Adrenal gland (tissue), 12 donors: Measurements from ENCODE around the gene URM1. TPM values are rescaled to one million over a fixed set of nuclear protein-coding genes. Genes with fewer than 3 reads are reported as not detected.

Experiments
- DNase-seq, 7 donors: peaks; one replicate each; pipeline ENCODE4 v3.0.0-alpha.2; 2019 to 2020
- H3K27ac ChIP-seq, 5 donors: fragments of 200-600 bp; sonication (generic) in 4 of 5; 1 replicate in 3 of 5; 2 replicates in 2 of 5; pipeline versions ENCODE4 v1.5.1 to v1.8.0; 2016 to 2020; ENCODE audit warnings: mild to moderate bottlenecking in 1 of 5
- H3K27me3 ChIP-seq: fragments of 200-600 bp; 2 replicates; pipeline ENCODE4 v1.8.0; 2021
- H3K36me3 ChIP-seq, 2 donors: fragments of 200-600 bp; replicated peaks in 1 of 2; 1 replicate in 1 of 2; 2 replicates in 1 of 2; pipeline versions ENCODE4 v1.5.1 to v1.8.0; 2018 to 2022
- H3K4me1 ChIP-seq, 2 donors: fragments of 200-600 bp; replicated peaks in 1 of 2; 1 replicate in 1 of 2; 2 replicates in 1 of 2; pipeline versions ENCODE4 v1.5.1 to v1.8.0; 2018 to 2021
- H3K4me3 ChIP-seq, 4 donors: fragments of 200-600 bp; sonication (generic) in 3 of 4; one replicate each; pipeline ENCODE4 v1.5.1; 2016 to 2018
- H3K9me3 ChIP-seq, 3 donors: fragments of 200-600 bp; sonication (generic) in 1 of 3; replicated peaks in 1 of 3; 1 replicate in 2 of 3; 2 replicates in 1 of 3; pipeline versions ENCODE4 v1.5.1 to v1.8.0; 2016 to 2021
- POLR2A ChIP-seq, 2 donors: fragments of 450-650 bp; IDR thresholded peaks; one replicate each; pipeline ENCODE4 v1.6.1; 2017; ENCODE audit warnings: antibody characterized with exemption in 2 of 2, mild to moderate bottlenecking in 2 of 2, moderate library complexity in 1 of 2
- WGBS, 4 donors: extraction: QIAGEN DNeasy Blood & Tissue Kit in 2 of 4; methylation state at CpG; one replicate each; pipeline versions ENCODE4 v1.1.5 to v1.1.7; 2013 to 2017; 5-methylcytosine and 5-hydroxymethylcytosine counted together
- intact Hi-C, 2 donors: fragments of 100-400 bp; cut with DNase I; formaldehyde crosslinking; loops; one replicate each; pipeline versions ENCODE4 v1.14.1 to v1.15.0; 2022 to 2023
- microRNA counts, 2 donors: library from miRNA; unstranded; fragments of <30 nt; microRNA quantifications; one replicate each; lab custom pipeline; 2016
- microRNA-seq, 3 donors: library from miRNA; unstranded; fragments of <30 nt; microRNA quantifications; one replicate each; pipeline ENCODE4, GENCODE V29; 2017 to 2020
- polyA plus RNA-seq, 3 donors: library from polyadenylated mRNA; stranded (reverse); fragments of 200-250 nt in 2 of 3; fragments of 350-450 nt in 1 of 3; fragmentation: Illumina TruSeq in 1 of 3; extraction: RNeasy Lipid Tissue Mini Kit (QIAGEN cat#74804) in 1 of 3; gene quantifications; one replicate each; pipeline ENCODE4 v1.2.3, GENCODE V29; 2013 to 2014
- total RNA-seq, 9 donors: library from RNA; depleted of rRNA in 4 of 9; stranded (reverse); fragments of >200 nt in 4 of 9; fragments of 120-200 nt in 1 of 9; fragmentation: NEBNext Ultra II Directional in 1 of 9; extraction: Animal tissue kit (Norgen Biotek cat#: 25700) in 1 of 9; gene quantifications; one replicate each; pipeline versions ENCODE4 v1.1.0 to v1.2.4, GENCODE V29; 2013 to 2023
- TF ChIP-seq, protein P1 (sequence below), 6 experiments: fragments of 450-650 bp in 4 of 6; fragments of 200-600 bp in 2 of 6; sonication (generic) in 1 of 6; IDR thresholded peaks; 1 replicate in 5 of 6; 2 replicates in 1 of 6; pipeline versions ENCODE4 v1.5.1 to v1.8.0; 2016 to 2021; ENCODE audit warnings: antibody characterized with exemption in 6 of 6, mild to moderate bottlenecking in 2 of 6, moderate library complexity in 1 of 6
- donor health status: healthy with polysubstance abuse.
- donor health status: Bipolar disorder and iron deficiency.
- donor health status: DM: yes; HTN: yes; CAD: no.
- donor health status: DM: no; HTN: no; CAD: no.
- donor health status: DM: no; HTN: no; CAD: no.
- donor health status: DM: yes; HTN: yes; CAD: no.

URM1 gene
- total and polyA plus RNA-seq, 12 donors: 22.8 to 87.1 (median 42.2) TPM

DNA sequence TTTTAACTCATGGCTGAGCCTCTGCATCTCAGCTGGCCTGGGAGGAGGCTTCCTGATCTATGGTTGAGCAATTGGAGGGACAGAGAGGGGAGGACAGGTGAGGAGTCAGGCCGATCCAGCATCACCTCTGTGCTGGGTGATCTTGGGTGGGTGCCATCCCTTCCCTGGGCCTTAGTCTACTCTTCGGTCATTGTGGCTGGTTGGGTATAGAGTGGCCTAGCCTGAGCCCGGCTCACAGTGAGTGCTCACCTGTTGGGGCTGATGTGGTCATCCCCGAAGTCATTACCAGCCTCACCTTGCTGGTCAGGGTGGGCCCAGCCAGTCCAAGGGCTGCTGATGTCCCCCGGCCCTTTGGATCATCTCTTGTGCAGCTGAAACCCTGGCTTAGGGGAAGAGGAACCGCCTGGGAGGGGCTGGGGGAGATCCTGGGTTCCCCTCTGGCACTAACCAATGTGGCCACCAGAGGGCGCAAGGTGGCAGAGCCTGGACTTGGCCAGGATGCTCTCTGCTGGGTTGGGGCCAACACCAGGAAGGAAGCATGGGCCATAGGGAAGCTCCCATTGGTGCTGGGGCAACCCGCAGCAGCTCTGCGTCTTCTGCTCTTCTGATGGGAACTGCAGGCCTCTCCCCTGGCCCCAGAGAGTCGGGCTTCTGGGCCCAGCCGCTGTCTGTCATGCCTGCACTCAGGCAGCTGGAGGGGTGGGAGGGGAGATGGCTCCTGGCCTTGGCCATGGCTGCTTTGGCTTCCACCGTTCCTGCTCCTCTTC lies 67.4 kb downstream of the URM1 start:
- no peak for TF ChIP-seq POLR2A (IDR thresholded peaks at IDR 0.05)
- TF ChIP-seq, protein P1, sequence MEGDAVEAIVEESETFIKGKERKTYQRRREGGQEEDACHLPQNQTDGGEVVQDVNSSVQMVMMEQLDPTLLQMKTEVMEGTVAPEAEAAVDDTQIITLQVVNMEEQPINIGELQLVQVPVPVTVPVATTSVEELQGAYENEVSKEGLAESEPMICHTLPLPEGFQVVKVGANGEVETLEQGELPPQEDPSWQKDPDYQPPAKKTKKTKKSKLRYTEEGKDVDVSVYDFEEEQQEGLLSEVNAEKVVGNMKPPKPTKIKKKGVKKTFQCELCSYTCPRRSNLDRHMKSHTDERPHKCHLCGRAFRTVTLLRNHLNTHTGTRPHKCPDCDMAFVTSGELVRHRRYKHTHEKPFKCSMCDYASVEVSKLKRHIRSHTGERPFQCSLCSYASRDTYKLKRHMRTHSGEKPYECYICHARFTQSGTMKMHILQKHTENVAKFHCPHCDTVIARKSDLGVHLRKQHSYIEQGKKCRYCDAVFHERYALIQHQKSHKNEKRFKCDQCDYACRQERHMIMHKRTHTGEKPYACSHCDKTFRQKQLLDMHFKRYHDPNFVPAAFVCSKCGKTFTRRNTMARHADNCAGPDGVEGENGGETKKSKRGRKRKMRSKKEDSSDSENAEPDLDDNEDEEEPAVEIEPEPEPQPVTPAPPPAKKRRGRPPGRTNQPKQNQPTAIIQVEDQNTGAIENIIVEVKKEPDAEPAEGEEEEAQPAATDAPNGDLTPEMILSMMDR (IDR thresholded peaks at IDR 0.05): peak; percentile 86 to 95 (median 92)
- Histone ChIP-seq H3K9me3 (no peaks in the 10 kb centered on the region), H3K4me1 (peaks cover 0 to 3% of the 10 kb centered on the region in 2 donors), H3K4me3 (no peak overlapping the region), H3K27ac (no peak overlapping the region), H3K27me3 (no peaks in the 10 kb centered on the region), H3K36me3 (no peaks in the 10 kb centered on the region)
- 8 to 73% (median 30%) methylated on average over 4 to 12 of the region's 12 CpGs for WGBS, 4 donors
- peak; percentile 86 to 94 (median 90) for DNase-seq
- intact Hi-C loops: no loop called here

DNA sequence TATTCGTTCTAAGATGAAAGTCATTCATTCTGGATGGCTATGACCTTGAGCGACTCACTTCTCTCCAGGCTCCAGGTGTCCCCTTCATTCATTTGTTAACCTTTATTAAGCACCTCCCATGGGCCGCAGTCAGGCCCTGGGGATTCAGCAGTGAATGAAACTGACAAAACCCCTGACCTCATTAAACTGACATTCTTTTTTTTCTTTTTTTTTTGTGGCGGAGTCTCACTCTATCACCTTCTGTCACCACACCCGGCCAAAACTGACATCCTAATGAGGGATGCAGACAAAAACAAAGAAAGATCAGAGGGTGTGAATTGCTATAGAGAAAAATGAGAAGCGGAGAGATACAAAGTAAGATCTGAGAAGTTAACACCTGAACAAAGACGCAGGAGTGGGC lies 68.1 kb downstream of the URM1 start:
- H3K9me3 ChIP-seq: no peaks in the 10 kb centered on the region
- TF ChIP-seq, protein P1 (IDR thresholded peaks at IDR 0.05): no peak
- TF ChIP-seq POLR2A (IDR thresholded peaks at IDR 0.05): no peak
- peaks cover 0 to 3% of the 10 kb centered on the region in 2 donors for H3K4me1 ChIP-seq
- WGBS, 4 donors: 64 to 70% (median 64%) methylated on average over 7 of the region's 7 CpGs
- no peak overlapping the region for H3K4me3 ChIP-seq
- no peak for DNase-seq
- no peaks in the 10 kb centered on the region for H3K27me3 ChIP-seq
- H3K36me3 ChIP-seq: no peaks in the 10 kb centered on the region
- intact Hi-C loops: no loop called here
- H3K27ac ChIP-seq: no peak overlapping the region

MicroRNA genes within 50 kb of the gene (microRNA counts, 767-probe panel; counts per million panel counts)
- microRNA hsa-miR-219-2-3p (lab: Ali Mortazavi, UCI): 0 counts per million in 2 donors

Small RNAs within 50 kb of the gene (microRNA-seq; reads per million reads assigned to microRNA genes)
- 0 reads per million in 3 donors for gene MIR219B

Other genes starting within 250 kb of the URM1 start
- 100 to 1,000 TPM in 4 of 9 donors, 10 to 100 TPM in 5; 64.8 to 147 (median 96.0) TPM for gene PTGES2, start 243.6 kb upstream of the URM1 start, total RNA-seq
- 100 to 1,000 TPM in 2 of 3 donors, 10 to 100 TPM in 1; 69.5 to 104 (median 101) TPM for gene PTGES2, start 243.6 kb upstream of the URM1 start, polyA plus RNA-seq
- gene LCN2, start 221.9 kb upstream of the URM1 start, total RNA-seq: 10 to 100 TPM in 1 of 9 donors, 1 to 10 TPM in 4, under 1 TPM in 1, not detected in 3; 0.33 to 48.2 (median 1.2) TPM
- 1 to 10 TPM in 2 of 3 donors, under 1 TPM in 1; 0.37 to 1.9 (median 1.7) TPM for gene LCN2, start 221.9 kb upstream of the URM1 start, polyA plus RNA-seq
- gene BBLN, start 211.1 kb upstream of the URM1 start, total RNA-seq: 1,000 to 10,000 TPM in 4 of 9 donors, 100 to 1,000 TPM in 5; 165 to 1,914 (median 315) TPM
- gene BBLN, start 211.1 kb upstream of the URM1 start, polyA plus RNA-seq: 100 to 1,000 TPM in 2 of 3 donors, 1 to 10 TPM in 1; 5.5 to 924 (median 522) TPM
- 100 to 1,000 TPM in 3 of 9 donors, 10 to 100 TPM in 6; 25.3 to 142 (median 83.8) TPM for gene CIZ1, start 179.8 kb upstream of the URM1 start, total RNA-seq
- gene CIZ1, start 179.8 kb upstream of the URM1 start, polyA plus RNA-seq: 100 to 1,000 TPM in 1 of 3 donors, 10 to 100 TPM in 2; 63.0 to 134 (median 65.2) TPM
- 10 to 100 TPM in 6 of 9 donors, 1 to 10 TPM in 3; 2.4 to 14.7 (median 12.1) TPM for gene DNM1, start 168.0 kb upstream of the URM1 start, total RNA-seq
- 10 to 100 TPM in 2 of 3 donors, 1 to 10 TPM in 1; 5.8 to 44.3 (median 17.5) TPM for gene DNM1, start 168.0 kb upstream of the URM1 start, polyA plus RNA-seq
- 10 to 100 TPM; 35.8 to 92.8 (median 79.2) TPM for gene GOLGA2, start 95.4 kb upstream of the URM1 start, total RNA-seq
- 100 to 1,000 TPM in 2 of 3 donors, 10 to 100 TPM in 1; 87.7 to 221 (median 124) TPM for gene GOLGA2, start 95.4 kb upstream of the URM1 start, polyA plus RNA-seq
- 10 to 100 TPM; 17.7 to 58.9 (median 27.8) TPM for gene SWI5, start 95.1 kb upstream of the URM1 start, total RNA-seq
- 10 to 100 TPM; 20.2 to 30.1 (median 25.0) TPM for gene SWI5, start 95.1 kb upstream of the URM1 start, polyA plus RNA-seq
- 10 to 100 TPM; 15.0 to 68.2 (median 43.5) TPM for gene TRUB2, start 48.9 kb upstream of the URM1 start, total RNA-seq
- 10 to 100 TPM; 20.7 to 55.2 (median 23.7) TPM for gene TRUB2, start 48.9 kb upstream of the URM1 start, polyA plus RNA-seq
- 10 to 100 TPM; 47.3 to 96.8 (median 68.6) TPM for gene COQ4, start 48.5 kb upstream of the URM1 start, total RNA-seq
- 100 to 1,000 TPM in 2 of 3 donors, 10 to 100 TPM in 1; 35.8 to 111 (median 109) TPM for gene COQ4, start 48.5 kb upstream of the URM1 start, polyA plus RNA-seq
- gene SLC27A4, start 30.8 kb upstream of the URM1 start, total RNA-seq: 10 to 100 TPM in 8 of 9 donors, 1 to 10 TPM in 1; 6.6 to 30.3 (median 19.9) TPM
- gene SLC27A4, start 30.8 kb upstream of the URM1 start, polyA plus RNA-seq: 10 to 100 TPM in 2 of 3 donors, 1 to 10 TPM in 1; 9.9 to 40.0 (median 21.3) TPM
- 10 to 100 TPM in 8 of 9 donors, 1 to 10 TPM in 1; 8.1 to 43.5 (median 16.8) TPM for gene CERCAM, start 49.5 kb downstream of the URM1 start, total RNA-seq
- gene CERCAM, start 49.5 kb downstream of the URM1 start, polyA plus RNA-seq: 10 to 100 TPM in 2 of 3 donors, 1 to 10 TPM in 1; 5.1 to 34.2 (median 16.2) TPM
- 10 to 100 TPM; 10.2 to 18.6 (median 14.0) TPM for gene ODF2, start 84.6 kb downstream of the URM1 start, total RNA-seq
- 10 to 100 TPM; 16.6 to 21.6 (median 19.6) TPM for gene ODF2, start 84.6 kb downstream of the URM1 start, polyA plus RNA-seq
- gene GLE1, start 133.3 kb downstream of the URM1 start, total RNA-seq: 10 to 100 TPM; 23.6 to 81.9 (median 29.2) TPM
- gene GLE1, start 133.3 kb downstream of the URM1 start, polyA plus RNA-seq: 10 to 100 TPM; 13.1 to 33.4 (median 13.8) TPM
- gene SPTAN1, start 181.2 kb downstream of the URM1 start, total RNA-seq: 100 to 1,000 TPM; 136 to 316 (median 224) TPM
- gene SPTAN1, start 181.2 kb downstream of the URM1 start, polyA plus RNA-seq: 100 to 1,000 TPM; 167 to 278 (median 252) TPM